ENCODE data around the gene COQ8B.

COQ8B gene

GRCh38 chr19:40721140-40721486, 4.4 kb upstream of the COQ8B start:
- no peak for TF ChIP-seq JUND (IDR thresholded peaks at IDR 0.05; ENCODE audit: low read depth)
- DNase-seq (ENCODE audit: low read depth in 1 of 2, low spot score in 1 of 2) = no peak
- in situ Hi-C loops (cut with HindIII; ENCODE audit: low pct_unique_long_range_greater_than_20kb, low sequenced_read_pairs) = no loop called here

- in situ Hi-C loops (cut with HindIII; ENCODE audit: low pct_unique_long_range_greater_than_20kb, low sequenced_read_pairs) = no loop called here
- no peak for DNase-seq (ENCODE audit: low read depth in 1 of 2, low spot score in 1 of 2)
- TF ChIP-seq JUND (IDR thresholded peaks at IDR 0.05; ENCODE audit: low read depth) = no peak
These were observed 2.8 kb upstream of the COQ8B start for GRCh38 chr19:40719414-40719894.

- no peak for TF ChIP-seq JUND (IDR thresholded peaks at IDR 0.05; ENCODE audit: low read depth)
- in situ Hi-C loops (cut with HindIII; ENCODE audit: low pct_unique_long_range_greater_than_20kb, low sequenced_read_pairs) = no loop called here
- peak; percentile 68 to 83 for DNase-seq (ENCODE audit: low read depth in 1 of 2, low spot score in 1 of 2)
These were observed 2.2 kb upstream of the COQ8B start for GRCh38 chr19:40718774-40719391.

DNA sequence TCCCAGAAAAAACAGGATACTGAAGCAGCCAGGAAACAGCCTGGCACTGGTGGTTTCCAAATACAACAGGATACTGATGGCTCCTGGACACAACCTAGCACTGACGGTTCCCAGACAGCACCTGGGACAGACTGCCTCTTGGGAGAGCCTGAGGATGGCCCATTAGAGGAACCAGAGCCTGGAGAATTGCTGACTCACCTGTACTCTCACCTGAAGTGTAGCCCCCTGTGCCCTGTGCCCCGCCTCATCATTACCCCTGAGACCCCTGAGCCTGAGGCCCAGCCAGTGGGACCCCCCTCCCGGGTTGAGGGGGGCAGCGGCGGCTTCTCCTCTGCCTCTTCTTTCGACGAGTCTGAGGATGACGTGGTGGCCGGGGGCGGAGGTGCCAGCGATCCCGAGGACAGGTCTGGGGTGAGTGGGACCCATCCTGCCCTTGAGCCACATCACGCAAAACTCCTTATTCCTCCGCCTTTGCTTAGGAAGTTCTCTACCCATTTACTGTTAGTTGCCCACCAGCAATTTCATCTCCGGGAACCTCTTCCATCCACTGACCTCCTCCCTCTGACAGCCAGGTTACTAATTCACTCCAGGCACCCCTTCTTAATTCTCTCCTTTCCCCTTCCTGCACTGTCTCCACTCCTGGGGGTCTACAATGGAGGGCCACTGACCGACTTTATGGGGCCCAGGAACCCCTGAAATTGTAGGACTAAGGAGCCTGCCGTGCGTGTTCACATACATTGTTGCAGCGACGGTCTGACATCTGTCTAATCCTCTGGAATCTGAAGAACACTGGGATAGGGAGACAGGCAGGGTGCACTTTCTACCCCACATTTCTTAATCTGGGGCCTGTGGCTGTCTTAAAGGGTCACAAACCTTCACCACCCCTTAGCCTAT, 1.4 kb upstream of the COQ8B start:
- peak in 1 of 2 experiments; percentile 12 for DNase-seq (ENCODE audit: low read depth in 1 of 2, low spot score in 1 of 2)
- TF ChIP-seq JUND (IDR thresholded peaks at IDR 0.05; ENCODE audit: low read depth) = no peak
- in situ Hi-C loops (cut with HindIII; ENCODE audit: low pct_unique_long_range_greater_than_20kb, low sequenced_read_pairs) = no loop called here

DNA sequence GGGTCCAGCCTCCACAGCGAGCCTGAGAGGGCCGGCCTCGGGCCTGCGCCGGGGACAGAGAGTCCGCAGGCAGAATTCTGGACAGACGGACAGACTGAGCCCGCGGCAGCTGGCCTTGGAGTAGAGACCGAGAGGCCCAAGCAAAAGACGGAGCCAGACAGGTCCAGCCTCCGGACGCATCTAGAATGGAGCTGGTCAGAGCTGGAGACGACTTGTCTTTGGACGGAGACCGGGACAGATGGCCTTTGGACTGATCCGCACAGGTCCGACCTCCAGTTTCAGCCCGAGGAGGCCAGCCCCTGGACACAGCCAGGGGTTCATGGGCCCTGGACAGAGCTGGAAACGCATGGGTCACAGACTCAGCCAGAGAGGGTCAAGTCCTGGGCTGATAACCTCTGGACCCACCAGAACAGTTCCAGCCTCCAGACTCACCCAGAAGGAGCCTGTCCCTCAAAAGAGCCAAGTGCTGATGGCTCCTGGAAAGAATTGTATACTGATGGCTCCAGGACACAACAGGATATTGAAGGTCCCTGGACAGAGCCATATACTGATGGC, 716 bp upstream of the COQ8B start:
- TF ChIP-seq JUND (IDR thresholded peaks at IDR 0.05; ENCODE audit: low read depth) = no peak
- peak in 1 of 2 experiments; percentile 30 for DNase-seq (ENCODE audit: low read depth in 1 of 2, low spot score in 1 of 2)
- in situ Hi-C loops (cut with HindIII; ENCODE audit: low pct_unique_long_range_greater_than_20kb, low sequenced_read_pairs) = no loop called here

GRCh38 chr19:40716031-40716481, 630 bp downstream of the COQ8B start:
- in situ Hi-C loops (cut with HindIII; ENCODE audit: low pct_unique_long_range_greater_than_20kb, low sequenced_read_pairs) = no loop called here
- TF ChIP-seq JUND (IDR thresholded peaks at IDR 0.05; ENCODE audit: low read depth) = no peak
- peak in 1 of 2 experiments; percentile 64 for DNase-seq (ENCODE audit: low read depth in 1 of 2, low spot score in 1 of 2)

GRCh38 chr19:40714441-40715299, 2.0 kb downstream of the COQ8B start:
- DNase-seq (ENCODE audit: low read depth in 1 of 2, low spot score in 1 of 2) = peak; percentile 77 to 88
- no peak for TF ChIP-seq JUND (IDR thresholded peaks at IDR 0.05; ENCODE audit: low read depth)
- in situ Hi-C loops (cut with HindIII; ENCODE audit: low pct_unique_long_range_greater_than_20kb, low sequenced_read_pairs) = no loop called here

DNA sequence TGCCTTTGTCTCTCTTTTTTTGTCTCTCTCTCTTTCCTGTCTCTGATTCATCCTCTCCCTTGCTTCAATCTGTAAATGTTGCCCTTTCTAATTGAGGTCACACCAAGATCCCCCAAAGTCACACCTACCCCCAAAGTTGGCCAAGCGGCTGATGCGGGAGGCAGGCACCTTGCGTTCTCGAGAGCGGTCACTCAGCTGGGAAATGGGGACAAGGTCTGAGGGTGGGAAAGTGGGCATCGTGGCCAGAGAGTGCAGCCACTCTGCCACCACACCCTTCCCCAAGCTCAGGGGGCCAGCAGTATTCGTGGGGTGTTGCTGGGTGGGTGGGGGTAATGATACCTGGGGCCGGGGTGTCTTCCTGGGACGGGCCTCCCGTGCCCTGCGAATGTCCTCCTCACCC, 2.7 kb downstream of the COQ8B start:
- in situ Hi-C loops (cut with HindIII; ENCODE audit: low pct_unique_long_range_greater_than_20kb, low sequenced_read_pairs) = no loop called here
- TF ChIP-seq JUND (IDR thresholded peaks at IDR 0.05; ENCODE audit: low read depth) = no peak
- DNase-seq (ENCODE audit: low read depth in 1 of 2, low spot score in 1 of 2) = no peak

GRCh38 chr19:40709817-40710216, 6.9 kb downstream of the COQ8B start:
- DNase-seq (ENCODE audit: low read depth in 1 of 2, low spot score in 1 of 2) = no peak
- in situ Hi-C loops (cut with HindIII; ENCODE audit: low pct_unique_long_range_greater_than_20kb, low sequenced_read_pairs) = no loop called here
- TF ChIP-seq JUND (IDR thresholded peaks at IDR 0.05; ENCODE audit: low read depth) = no peak

GRCh38 chr19:40707615-40708014, 9.1 kb downstream of the COQ8B start:
- in situ Hi-C loops (cut with HindIII; ENCODE audit: low pct_unique_long_range_greater_than_20kb, low sequenced_read_pairs) = no loop called here
- TF ChIP-seq JUND (IDR thresholded peaks at IDR 0.05; ENCODE audit: low read depth) = no peak
- DNase-seq (ENCODE audit: low read depth in 1 of 2, low spot score in 1 of 2) = no peak

GRCh38 chr19:40705950-40706619, 10.6 kb downstream of the COQ8B start:
- TF ChIP-seq JUND (IDR thresholded peaks at IDR 0.05; ENCODE audit: low read depth) = no peak
- in situ Hi-C loops (cut with HindIII; ENCODE audit: low pct_unique_long_range_greater_than_20kb, low sequenced_read_pairs) = no loop called here
- DNase-seq (ENCODE audit: low read depth in 1 of 2, low spot score in 1 of 2) = no peak

- in situ Hi-C loops (cut with HindIII; ENCODE audit: low pct_unique_long_range_greater_than_20kb, low sequenced_read_pairs) = no loop called here
- DNase-seq (ENCODE audit: low read depth in 1 of 2, low spot score in 1 of 2) = no peak
- TF ChIP-seq JUND (IDR thresholded peaks at IDR 0.05; ENCODE audit: low read depth) = no peak
These were observed 11.4 kb downstream of the COQ8B start for GRCh38 chr19:40705362-40705651.

Data from T47D (cell line).